GM23338 (cell line): ENCODE data around the gene KLF7. TPM values are rescaled to one million over a fixed set of nuclear protein-coding genes. Genes with fewer than 3 reads are reported as not detected.

Experiments used
- ATAC-seq: fragments of 200-7000 bp; cut with Tn5 transposase; 3 replicates; pipeline ENCODE4 v1.9.1; 2020
- DNase-seq: peaks from one replicate; pipeline ENCODE4 v3.0.0-alpha.2; 2015; ENCODE audit warnings: low spot score
- H2AFZ ChIP-seq: fragments of 200-600 bp; sonication (generic); 2 replicates; pipeline ENCODE4 v1.8.0; 2016; ENCODE audit warnings: antibody characterized with exemption, mild to moderate bottlenecking, moderate library complexity
- H3F3A ChIP-seq: fragments of 200-600 bp; sonication (generic); replicated peaks from 2 replicates; pipeline ENCODE4 v1.8.0; 2017; ENCODE audit warnings: antibody characterized with exemption, mixed run types, low read depth
- H3K27ac ChIP-seq: fragments of 200-600 bp; sonication (generic); 2 replicates; pipeline ENCODE4 v1.6.1; 2016; ENCODE audit warnings: low read depth
- H3K27me3 ChIP-seq: fragments of 200-600 bp; sonication (generic); 2 replicates; pipeline ENCODE4 v1.8.0; 2016; ENCODE audit warnings: mild to moderate bottlenecking, mixed run types, moderate library complexity; ENCODE audit not compliant: insufficient read depth
- H3K36me3 ChIP-seq: fragments of 200-600 bp; sonication (generic); 2 replicates; pipeline ENCODE4 v1.8.0; 2016; ENCODE audit warnings: mild to moderate bottlenecking; ENCODE audit not compliant: insufficient read depth
- H3K4me1 ChIP-seq: fragments of 200-600 bp; sonication (generic); 2 replicates; pipeline ENCODE4 v1.8.0; 2016; ENCODE audit warnings: mild to moderate bottlenecking, moderate library complexity; ENCODE audit not compliant: insufficient read depth
- H3K4me2 ChIP-seq: fragments of 200-600 bp; sonication (generic); 2 replicates; pipeline ENCODE4 v1.7.1; 2017; ENCODE audit warnings: mixed run types
- H3K4me3 ChIP-seq: fragments of 200-600 bp; sonication (generic); 2 replicates; pipeline ENCODE4 v1.6.1; 2016; ENCODE audit warnings: mixed run types
- H3K79me2 ChIP-seq: fragments of 200-600 bp; sonication (generic); replicated peaks from 2 replicates; pipeline ENCODE4 v1.8.0; 2017; ENCODE audit warnings: mild to moderate bottlenecking; ENCODE audit not compliant: insufficient read depth
- H3K9me2 ChIP-seq: fragments of 200-600 bp; sonication (generic); 2 replicates; pipeline ENCODE4 v1.8.0; 2017; ENCODE audit not compliant: insufficient read depth
- H4K20me1 ChIP-seq: fragments of 200-600 bp; sonication (generic); replicated peaks from 2 replicates; pipeline ENCODE4 v1.8.0; 2017; ENCODE audit warnings: mild to moderate bottlenecking; ENCODE audit not compliant: insufficient read depth
- H3K27ac Mint-ChIP-seq: 2 replicates; pipeline ENCODE4 v1.8.0; 2020; ENCODE audit warnings: inconsistent platforms, mild to moderate bottlenecking, moderate library complexity, mixed read lengths
- H3K27me3 Mint-ChIP-seq: 3 replicates; pipeline ENCODE4 v1.8.0; 2022; ENCODE audit warnings: low read depth, mild to moderate bottlenecking, moderate library complexity, mixed read lengths, inconsistent platforms; ENCODE audit not compliant: insufficient read depth, poor library complexity
- H3K36me3 Mint-ChIP-seq: 3 replicates; pipeline ENCODE4 v1.8.0; 2021; ENCODE audit warnings: low read depth, mild to moderate bottlenecking, inconsistent platforms, moderate library complexity, mixed read lengths
- H3K4me1 Mint-ChIP-seq: 3 replicates; pipeline ENCODE4 v1.8.0; 2020; ENCODE audit warnings: mild to moderate bottlenecking, inconsistent platforms, mixed read lengths
- H3K4me3 Mint-ChIP-seq: 3 replicates; pipeline ENCODE4 v1.8.0; 2021; ENCODE audit warnings: moderate library complexity, mild to moderate bottlenecking, inconsistent platforms, mixed read lengths
- H3K9me3 Mint-ChIP-seq: 3 replicates; pipeline ENCODE4 v1.8.0; 2020; ENCODE audit warnings: moderate library complexity, mild to moderate bottlenecking, inconsistent platforms, mixed read lengths
- CREB1 ChIP-seq: fragments of 250-450 bp; sonication (Bioruptor Pico); IDR thresholded peaks from 2 replicates; pipeline ENCODE4 v1.5.0; 2020; ENCODE audit warnings: low read depth, mild to moderate bottlenecking, moderate library complexity
- ETS1 ChIP-seq: IDR thresholded peaks from 2 replicates; pipeline ENCODE4 v1.6.1; 2016; ENCODE audit warnings: antibody characterized with exemption
- EZH2 ChIP-seq: fragments of 200-600 bp; sonication (generic); IDR thresholded peaks from one replicate; pipeline ENCODE4 v1.8.0; 2017; ENCODE audit warnings: antibody characterized with exemption, mild to moderate bottlenecking, low read depth; ENCODE audit not compliant: unreplicated experiment
- EZH2phosphoT487 ChIP-seq: fragments of 200-600 bp; sonication (generic); IDR thresholded peaks from one replicate; pipeline ENCODE4 v1.8.1; 2018; ENCODE audit warnings: antibody characterized with exemption; ENCODE audit not compliant: unreplicated experiment
- NANOG ChIP-seq: IDR thresholded peaks from 2 replicates; pipeline ENCODE4 v1.6.1; 2016; ENCODE audit warnings: antibody characterized with exemption, borderline replicate concordance
- POLR2AphosphoS5 ChIP-seq: IDR thresholded peaks from 2 replicates; pipeline ENCODE4 v1.6.1; 2016; ENCODE audit warnings: antibody characterized with exemption, low read depth
- REST ChIP-seq: IDR thresholded peaks from one replicate; pipeline ENCODE4 v1.6.1; 2018; ENCODE audit warnings: antibody characterized with exemption; ENCODE audit not compliant: unreplicated experiment
- ZNF114 ChIP-seq: fragments of 250-450 bp; sonication (Bioruptor Pico); IDR thresholded peaks from 2 replicates; pipeline ENCODE4 v1.5.0; 2020; ENCODE audit warnings: mild to moderate bottlenecking, moderate library complexity
- polyA plus RNA-seq: library from polyadenylated mRNA; unstranded; fragments of >200 nt; fragmentation: Nextera tagmentation; extraction: Ambion mirVana; gene quantifications from 2 replicates; pipeline ENCODE4 v1.2.1, GENCODE V29; 2016
- total RNA-seq: library from RNA; depleted of rRNA; stranded (reverse); fragments of >200 nt; shearing (Covaris generic); gene quantifications from 2 replicates; pipeline ENCODE4 v1.2.3, GENCODE V29; 2014

The KLF7 gene
- total and polyA plus RNA-seq, 2 experiments from 2014 or later, result 5.7 to 15.4 TPM

DNA sequence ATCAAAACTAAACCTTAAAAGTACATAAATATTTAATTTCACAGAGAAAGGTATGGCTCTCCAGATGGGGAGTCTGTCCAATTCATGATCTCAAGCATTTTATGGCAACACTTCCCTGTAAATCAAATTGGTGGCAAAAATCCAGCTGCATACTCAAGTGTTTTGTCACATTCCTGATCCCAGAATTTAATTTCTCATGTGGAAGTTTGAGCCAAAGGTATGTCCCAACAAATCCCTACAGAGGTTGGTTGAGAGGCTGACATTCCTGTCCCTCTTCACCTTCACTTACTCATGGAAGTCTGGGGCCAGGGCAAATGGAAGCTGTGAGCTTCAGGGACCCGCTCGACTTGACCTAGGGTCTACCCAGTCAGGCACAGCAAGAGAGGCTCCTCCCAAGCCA is 17.7 kb downstream of the KLF7 start (continued):
- TF ChIP-seq CREB1 (CRISPR knock-in tag), result no peak

DNA sequence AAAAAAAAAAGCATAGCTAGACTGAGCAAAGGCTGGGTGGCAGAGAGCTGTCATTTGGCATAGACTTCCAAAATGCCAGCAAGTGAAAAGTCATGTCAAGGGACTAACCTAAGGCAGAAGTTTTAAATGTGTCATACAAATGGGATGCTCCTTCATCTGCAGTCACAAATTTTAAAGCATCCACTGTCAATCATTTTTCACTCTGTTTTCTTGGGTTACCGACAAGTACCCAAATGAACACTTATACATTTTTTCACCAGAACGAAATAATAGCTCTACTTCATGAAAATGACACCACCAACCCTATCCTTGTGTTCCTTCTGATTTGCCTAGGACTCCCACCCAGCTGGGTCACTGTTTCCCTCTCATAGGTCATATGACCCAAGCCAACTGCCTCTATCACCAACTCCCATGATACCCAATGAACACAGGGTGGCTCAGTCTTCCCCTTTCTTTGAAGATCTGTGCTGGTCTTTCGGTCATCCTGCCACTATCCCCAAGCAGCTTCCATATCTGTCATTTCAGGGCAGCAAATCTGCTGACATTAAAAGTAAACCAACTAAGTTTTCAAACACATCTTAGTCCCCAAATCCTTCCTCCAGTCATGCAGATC is 21.5 kb downstream of the KLF7 start:
- Histone ChIP-seq H4K20me1 (no peaks in the 10 kb centered on the region), H3K79me2 (peaks cover 94% of the 10 kb centered on the region)
- H3K4me3 Mint-ChIP-seq, result no peak overlapping the region; the same call in 2 of the 3 replicates

DNA sequence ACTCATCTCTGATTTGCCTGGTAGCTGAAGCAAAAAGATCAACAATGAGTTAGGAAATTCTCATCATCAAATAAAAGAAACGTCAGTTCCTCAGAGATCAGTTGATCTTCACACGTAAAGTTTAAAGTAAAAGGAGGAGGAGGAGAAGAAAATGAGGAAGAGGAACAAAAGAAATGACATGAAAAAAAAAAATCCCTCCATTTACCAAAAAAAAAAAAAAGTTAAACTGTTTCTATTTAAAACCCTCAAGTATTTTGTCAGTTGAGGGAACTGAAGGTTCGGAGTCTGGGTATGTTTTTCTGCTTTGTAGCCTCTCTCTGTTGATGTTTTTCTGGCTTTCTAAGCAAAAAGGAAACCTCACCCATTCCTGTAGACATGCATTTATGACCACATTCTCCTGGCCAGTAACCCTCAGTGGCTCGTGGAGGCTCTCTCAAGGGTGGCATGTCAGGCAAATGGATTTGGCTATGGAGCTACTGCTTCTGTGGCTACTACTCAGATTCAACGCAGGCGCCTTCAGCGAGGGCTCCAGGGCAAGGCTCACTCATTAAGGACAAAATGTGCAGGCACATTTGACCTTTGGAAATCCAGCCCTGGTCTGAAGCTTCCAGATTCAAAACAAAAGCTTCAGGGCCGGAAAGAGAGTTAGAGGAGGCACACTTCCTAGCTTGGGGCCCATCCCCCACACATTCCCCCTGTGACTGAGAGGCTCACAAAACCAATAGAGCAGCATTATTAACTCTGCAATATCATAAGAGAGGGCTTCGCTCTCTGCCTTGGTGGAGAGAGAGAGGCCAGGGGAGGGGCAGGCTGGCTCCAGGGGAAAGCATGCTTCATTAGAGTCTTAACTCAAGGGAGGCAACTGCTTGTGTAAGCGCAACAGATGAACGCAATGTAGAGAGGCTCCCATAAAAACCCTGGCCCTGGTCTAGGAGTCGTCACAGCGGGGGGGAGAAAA is 22.3 kb downstream of the KLF7 start:
- no peak overlapping the region for H2AFZ ChIP-seq
- H3K4me1 ChIP-seq, result peaks cover 59% of the 10 kb centered on the region
- H3F3A ChIP-seq, result no peaks in the 10 kb centered on the region
- H4K20me1 ChIP-seq, result no peaks in the 10 kb centered on the region
- DNase-seq, result peak; percentile 67
- H3K27ac ChIP-seq, result peak overlapping the region; percentile 79
- Mint-ChIP-seq H3K4me1 (peaks cover 51% of the 10 kb centered on the region), H3K9me3 (no peaks in the 10 kb centered on the region; the same call in 2 of the 3 replicates), H3K27me3 (peaks cover 2% of the 10 kb centered on the region), H3K4me3 (peak overlapping the region; percentile 5; the same call in 1 of the 3 replicates), H3K36me3 (no peaks in the 10 kb centered on the region; the same call in 2 of the 3 replicates), H3K27ac (peak overlapping the region; percentile 67)
- H3K36me3 ChIP-seq, result peaks cover 7% of the 10 kb centered on the region; the same call in 1 of the 2 replicates
- peaks cover 94% of the 10 kb centered on the region for H3K79me2 ChIP-seq
- H3K4me2 ChIP-seq, result peak overlapping the region; percentile 59
- H3K27me3 ChIP-seq, result no peaks in the 10 kb centered on the region
- H3K9me2 ChIP-seq, result 0 out of 2 replicates have a peak, but pooled peaks cover 5% of the 10 kb centered on the region
- H3K4me3 ChIP-seq, result peak overlapping the region; percentile 33
- ATAC-seq, result peak; percentile 55
- TF ChIP-seq NANOG, result no peak
- no peak for TF ChIP-seq POLR2AphosphoS5
- no peak for TF ChIP-seq REST
- TF ChIP-seq ZNF114 (CRISPR knock-in tag), result no peak
- TF ChIP-seq ETS1, result no peak

More for the DNA sequence above, 21.5 kb downstream of the KLF7 start:
- Histone ChIP-seq H2AFZ (no peak overlapping the region), H3K27ac (peak overlapping the region; percentile 79; the same call in 1 of the 2 replicates), H3K4me1 (peaks cover 59% of the 10 kb centered on the region), H3K9me2 (0 out of 2 replicates have a peak, but pooled peaks cover 5% of the 10 kb centered on the region), H3K4me2 (peak overlapping the region; percentile 59), H3K27me3 (no peaks in the 10 kb centered on the region), H3F3A (no peaks in the 10 kb centered on the region), H3K4me3 (peak overlapping the region; percentile 33; the same call in 1 of the 2 replicates), H3K36me3 (peaks cover 7% of the 10 kb centered on the region; the same call in 1 of the 2 replicates)
- Mint-ChIP-seq H3K27ac (0 out of 2 replicates have a peak overlapping the region, but pooled peaks have one; percentile 67), H3K4me1 (peaks cover 59% of the 10 kb centered on the region), H3K36me3 (no peaks in the 10 kb centered on the region; the same call in 2 of the 3 replicates), H3K9me3 (no peaks in the 10 kb centered on the region; the same call in 2 of the 3 replicates), H3K27me3 (peaks cover 4% of the 10 kb centered on the region)
- ATAC-seq, result no peak
- TF ChIP-seq EZH2phosphoT487 (no peak), NANOG (no peak), EZH2 (no peak)
- DNase-seq, result no peak
